SJSA1 (cell line): Measurements from ENCODE around the gene CHST3. TPM values are rescaled to one million over a fixed set of nuclear protein-coding genes. Genes with fewer than 3 reads are reported as not detected.
"Not testable (repeated sequence)": the region's sequence is repeated elsewhere in the genome, so short reads cannot be mapped to it uniquely, and the experiment has no call there.

Experiments
- DNase-seq, 2 experiments: peaks; one replicate each; pipeline ENCODE4 v3.0.0-alpha.2; 2015 to 2020; ENCODE audit warnings: low spot score in 2 of 2, low read depth in 1 of 2
- H3K27ac ChIP-seq: fragments of 250-450 bp; sonication (Bioruptor Pico); 2 replicates; pipeline ENCODE4 v1.5.1; 2020; ENCODE audit warnings: mild to moderate bottlenecking, moderate library complexity
- H3K27me3 ChIP-seq: fragments of 250-450 bp; sonication (Bioruptor Pico); replicated peaks from 2 replicates; pipeline ENCODE4 v1.5.1; 2020; ENCODE audit warnings: mild to moderate bottlenecking, moderate library complexity
- H3K36me3 ChIP-seq: fragments of 250-450 bp; sonication (Bioruptor Pico); 2 replicates; pipeline ENCODE4 v1.5.1; 2020; ENCODE audit warnings: mild to moderate bottlenecking
- H3K4me1 ChIP-seq: fragments of 250-450 bp; sonication (Bioruptor Pico); replicated peaks from 2 replicates; pipeline ENCODE4 v1.6.1; 2021; ENCODE audit warnings: mild to moderate bottlenecking
- H3K4me3 ChIP-seq: fragments of 250-450 bp; sonication (Bioruptor Pico); 2 replicates; pipeline ENCODE4 v1.5.1; 2020; ENCODE audit warnings: mild to moderate bottlenecking
- H3K9me3 ChIP-seq: fragments of 250-450 bp; sonication (Bioruptor Pico); replicated peaks from 2 replicates; pipeline ENCODE4 v1.5.1; 2020; ENCODE audit warnings: mild to moderate bottlenecking
- total RNA-seq: library from RNA; depleted of rRNA; stranded (reverse); fragments of >200 nt; shearing (Covaris generic); gene quantifications from 2 replicates; pipeline ENCODE4 v1.2.3, GENCODE V29; 2014

Gene CHST3
- total RNA-seq, 1 experiment from 2014 or later: 27.4 TPM

- Histone ChIP-seq H3K9me3 (no peaks in the 10 kb centered on the region), H3K27ac (no peak overlapping the region), H3K4me3 (no peak overlapping the region), H3K36me3 (no peaks in the 10 kb centered on the region), H3K27me3 (no peaks in the 10 kb centered on the region), H3K4me1 (peaks cover 16% of the 10 kb centered on the region)
- DNase-seq: no peak
These were observed 58.0 kb downstream of the CHST3 start for GRCh38 chr10:72022228-72022627.

DNA sequence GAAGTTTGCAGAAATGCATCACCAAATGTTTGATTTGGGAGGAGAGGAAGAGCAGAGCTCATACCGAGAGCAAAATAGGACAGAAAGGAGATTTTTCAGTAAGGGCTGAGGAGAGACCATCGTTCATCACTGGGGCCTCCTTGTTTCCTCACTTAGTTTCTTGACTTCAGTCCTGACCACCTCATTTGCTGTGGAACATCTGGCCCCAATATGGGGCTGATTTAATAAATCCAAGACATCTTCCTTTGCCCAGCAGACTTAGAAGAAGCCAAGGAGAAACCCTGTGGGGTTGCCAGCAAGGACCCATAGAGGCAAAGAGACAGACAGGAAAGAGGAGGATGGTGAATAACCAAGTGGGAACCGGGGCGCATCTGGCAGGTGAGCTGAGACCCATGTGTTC lies 60.4 kb downstream of the CHST3 start:
- no peaks in the 10 kb centered on the region for H3K36me3 ChIP-seq
- H3K4me1 ChIP-seq: peaks cover 8% of the 10 kb centered on the region
- H3K4me3 ChIP-seq: no peak overlapping the region
- H3K9me3 ChIP-seq: no peaks in the 10 kb centered on the region
- H3K27ac ChIP-seq: no peak overlapping the region
- H3K27me3 ChIP-seq: no peaks in the 10 kb centered on the region
- DNase-seq: no peak

GRCh38 chr10:72025400-72025799 lies 61.2 kb downstream of the CHST3 start:
- Histone ChIP-seq H3K27ac (no peak overlapping the region), H3K4me1 (peaks cover 8% of the 10 kb centered on the region), H3K27me3 (no peaks in the 10 kb centered on the region), H3K36me3 (no peaks in the 10 kb centered on the region), H3K4me3 (no peak overlapping the region), H3K9me3 (no peaks in the 10 kb centered on the region)
- DNase-seq: no peak

- H3K27me3 ChIP-seq: no peaks in the 10 kb centered on the region
- peaks cover 8% of the 10 kb centered on the region for H3K4me1 ChIP-seq
- no peak overlapping the region for H3K4me3 ChIP-seq
- no peak for DNase-seq
- H3K9me3 ChIP-seq: no peaks in the 10 kb centered on the region
- H3K36me3 ChIP-seq: no peaks in the 10 kb centered on the region
- H3K27ac ChIP-seq: no peak overlapping the region
These were observed 61.6 kb downstream of the CHST3 start for GRCh38 chr10:72025832-72026231.

- peaks cover 8% of the 10 kb centered on the region for H3K4me1 ChIP-seq
- H3K4me3 ChIP-seq: no peak overlapping the region
- H3K27me3 ChIP-seq: no peaks in the 10 kb centered on the region
- no peaks in the 10 kb centered on the region for H3K36me3 ChIP-seq
- H3K9me3 ChIP-seq: no peaks in the 10 kb centered on the region
- no peak for DNase-seq
- H3K27ac ChIP-seq: no peak overlapping the region
These were observed 62.3 kb downstream of the CHST3 start for GRCh38 chr10:72026278-72027111.

DNA sequence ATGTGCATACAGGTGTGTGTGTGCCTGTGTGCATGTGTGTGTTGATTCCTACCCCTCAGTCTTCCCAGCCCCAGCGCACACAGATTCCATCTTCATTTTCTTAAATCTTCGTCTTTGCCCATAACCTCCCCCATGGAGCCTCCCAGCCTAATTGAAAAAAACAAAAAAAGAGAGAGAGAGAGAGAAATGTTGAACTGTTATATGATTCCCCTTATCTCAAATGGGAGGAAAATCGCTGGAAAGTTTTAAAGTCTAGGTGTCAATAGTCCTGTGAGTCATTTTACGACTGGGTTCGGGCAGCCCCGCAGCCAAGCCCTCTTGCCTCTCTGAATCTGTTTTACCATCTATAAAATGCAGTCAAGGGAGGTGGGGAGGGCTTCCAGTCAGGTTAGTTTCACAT lies 63.3 kb downstream of the CHST3 start:
- peaks cover 8% of the 10 kb centered on the region for H3K4me1 ChIP-seq
- no peaks in the 10 kb centered on the region for H3K36me3 ChIP-seq
- no peaks in the 10 kb centered on the region for H3K9me3 ChIP-seq
- H3K27ac ChIP-seq: no peak overlapping the region
- DNase-seq: no peak
- H3K27me3 ChIP-seq: no peaks in the 10 kb centered on the region
- no peak overlapping the region for H3K4me3 ChIP-seq

DNA sequence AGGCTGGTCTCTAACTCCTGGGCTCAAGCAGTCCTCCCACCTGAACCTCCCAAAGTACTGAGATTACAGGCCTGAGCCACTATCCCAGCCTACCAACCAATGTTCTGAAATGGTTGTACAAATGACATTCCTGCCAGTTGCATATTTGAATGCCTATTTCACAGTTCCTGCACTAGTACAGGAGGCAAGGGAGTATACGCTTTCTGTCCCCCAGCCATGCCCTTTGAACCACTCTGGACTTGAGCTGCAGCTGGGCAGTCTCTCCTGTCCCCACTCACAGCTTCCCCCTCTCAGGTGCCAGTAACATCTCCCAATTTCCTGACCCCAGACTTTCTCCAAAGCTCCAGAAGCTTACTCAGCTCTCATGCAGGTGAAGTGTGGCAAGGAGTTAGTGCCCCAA lies 65.2 kb downstream of the CHST3 start:
- DNase-seq: no peak
- H3K4me3 ChIP-seq: no peak overlapping the region
- H3K27ac ChIP-seq: no peak overlapping the region
- H3K36me3 ChIP-seq: no peaks in the 10 kb centered on the region
- H3K4me1 ChIP-seq: peaks cover 8% of the 10 kb centered on the region
- no peaks in the 10 kb centered on the region for H3K27me3 ChIP-seq
- no peaks in the 10 kb centered on the region for H3K9me3 ChIP-seq

GRCh38 chr10:72030762-72031543 lies 66.8 kb downstream of the CHST3 start:
- Histone ChIP-seq H3K4me1 (peaks cover 8% of the 10 kb centered on the region), H3K4me3 (no peak overlapping the region), H3K27ac (no peak overlapping the region), H3K36me3 (no peaks in the 10 kb centered on the region), H3K9me3 (no peaks in the 10 kb centered on the region), H3K27me3 (no peaks in the 10 kb centered on the region)
- DNase-seq: no peak

- no peak overlapping the region for H3K27ac ChIP-seq
- no peaks in the 10 kb centered on the region for H3K9me3 ChIP-seq
- no peak overlapping the region for H3K4me3 ChIP-seq
- no peak for DNase-seq
- H3K36me3 ChIP-seq: no peaks in the 10 kb centered on the region
- H3K27me3 ChIP-seq: no peaks in the 10 kb centered on the region
- peaks cover 3% of the 10 kb centered on the region for H3K4me1 ChIP-seq
These were observed 67.5 kb downstream of the CHST3 start for GRCh38 chr10:72031706-72032105.

GRCh38 chr10:72032409-72033162 lies 68.4 kb downstream of the CHST3 start:
- not testable (repeated sequence) for H3K4me1 ChIP-seq, H3K9me3 ChIP-seq, H3K4me3 ChIP-seq, H3K36me3 ChIP-seq, H3K27me3 ChIP-seq, H3K27ac ChIP-seq, DNase-seq

DNA sequence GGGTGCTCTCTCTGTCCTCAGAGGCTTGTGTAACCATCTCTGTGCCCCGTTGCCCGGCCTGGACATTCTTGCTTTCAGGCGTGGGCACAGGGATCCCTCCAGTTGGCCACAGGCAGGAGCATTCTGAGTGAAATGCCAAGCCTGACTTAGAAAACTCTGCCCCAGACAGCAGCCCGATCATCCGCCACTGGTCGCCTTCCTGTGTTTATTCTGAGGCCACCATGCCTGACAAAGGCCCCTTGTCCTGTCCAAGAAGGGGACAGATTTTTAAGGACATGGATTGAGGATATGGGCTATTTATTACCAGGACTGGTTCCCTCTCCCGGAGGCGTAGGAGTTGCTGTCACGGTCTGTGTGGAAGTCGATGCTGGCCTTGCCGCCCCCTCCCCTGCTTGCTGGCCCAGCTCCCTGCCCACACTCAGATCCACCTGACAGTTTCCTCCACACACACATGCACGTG lies 69.9 kb downstream of the CHST3 start:
- H3K27ac ChIP-seq: no peak overlapping the region
- no peak for DNase-seq
- H3K9me3 ChIP-seq: no peaks in the 10 kb centered on the region
- no peaks in the 10 kb centered on the region for H3K36me3 ChIP-seq
- H3K4me1 ChIP-seq: peaks cover 13% of the 10 kb centered on the region
- H3K27me3 ChIP-seq: no peaks in the 10 kb centered on the region
- no peak overlapping the region for H3K4me3 ChIP-seq

- H3K4me3 ChIP-seq: no peak overlapping the region
- H3K9me3 ChIP-seq: no peaks in the 10 kb centered on the region
- H3K4me1 ChIP-seq: peaks cover 13% of the 10 kb centered on the region
- H3K27me3 ChIP-seq: no peaks in the 10 kb centered on the region
- H3K27ac ChIP-seq: no peak overlapping the region
- DNase-seq: no peak
- no peaks in the 10 kb centered on the region for H3K36me3 ChIP-seq
These were observed 70.6 kb downstream of the CHST3 start for GRCh38 chr10:72034761-72035160.

DNA sequence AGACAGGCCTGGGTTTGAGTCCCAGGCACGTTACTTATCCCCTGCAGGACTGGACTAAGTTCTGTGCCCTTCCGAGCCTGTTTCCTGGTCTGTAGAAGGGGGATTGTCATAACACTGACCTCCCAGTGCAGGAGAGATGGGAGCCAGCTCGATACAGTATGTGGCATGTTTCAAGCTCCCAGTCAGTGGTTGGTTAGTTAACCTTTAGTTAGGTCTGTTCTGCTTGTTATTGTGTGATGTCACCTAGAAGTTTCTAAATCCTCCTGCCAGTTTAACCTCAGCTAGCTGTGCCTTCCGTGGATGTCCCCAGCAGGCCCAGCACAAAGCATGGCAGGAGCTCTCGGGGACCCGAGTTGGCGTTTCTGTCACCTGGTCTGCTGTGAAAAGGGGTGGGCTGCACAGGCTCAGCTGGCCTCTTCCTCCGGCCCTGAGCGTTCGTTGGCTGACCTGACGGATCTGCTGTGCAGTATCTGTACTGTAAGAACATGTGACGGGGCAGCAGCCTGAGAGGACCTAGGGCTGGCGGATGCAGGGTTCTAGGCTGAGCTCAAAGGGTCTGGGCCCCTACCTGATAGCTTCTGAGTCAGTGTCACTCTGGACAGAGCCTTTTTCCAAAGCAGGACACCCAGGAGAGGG lies 71.2 kb downstream of the CHST3 start:
- Histone ChIP-seq H3K36me3 (no peaks in the 10 kb centered on the region), H3K27me3 (no peaks in the 10 kb centered on the region), H3K27ac (no peak overlapping the region), H3K9me3 (no peaks in the 10 kb centered on the region), H3K4me1 (peaks cover 13% of the 10 kb centered on the region), H3K4me3 (no peak overlapping the region)
- DNase-seq: no peak
